ENCODE results near the gene COL6A1.

The COL6A1 gene, protein sequence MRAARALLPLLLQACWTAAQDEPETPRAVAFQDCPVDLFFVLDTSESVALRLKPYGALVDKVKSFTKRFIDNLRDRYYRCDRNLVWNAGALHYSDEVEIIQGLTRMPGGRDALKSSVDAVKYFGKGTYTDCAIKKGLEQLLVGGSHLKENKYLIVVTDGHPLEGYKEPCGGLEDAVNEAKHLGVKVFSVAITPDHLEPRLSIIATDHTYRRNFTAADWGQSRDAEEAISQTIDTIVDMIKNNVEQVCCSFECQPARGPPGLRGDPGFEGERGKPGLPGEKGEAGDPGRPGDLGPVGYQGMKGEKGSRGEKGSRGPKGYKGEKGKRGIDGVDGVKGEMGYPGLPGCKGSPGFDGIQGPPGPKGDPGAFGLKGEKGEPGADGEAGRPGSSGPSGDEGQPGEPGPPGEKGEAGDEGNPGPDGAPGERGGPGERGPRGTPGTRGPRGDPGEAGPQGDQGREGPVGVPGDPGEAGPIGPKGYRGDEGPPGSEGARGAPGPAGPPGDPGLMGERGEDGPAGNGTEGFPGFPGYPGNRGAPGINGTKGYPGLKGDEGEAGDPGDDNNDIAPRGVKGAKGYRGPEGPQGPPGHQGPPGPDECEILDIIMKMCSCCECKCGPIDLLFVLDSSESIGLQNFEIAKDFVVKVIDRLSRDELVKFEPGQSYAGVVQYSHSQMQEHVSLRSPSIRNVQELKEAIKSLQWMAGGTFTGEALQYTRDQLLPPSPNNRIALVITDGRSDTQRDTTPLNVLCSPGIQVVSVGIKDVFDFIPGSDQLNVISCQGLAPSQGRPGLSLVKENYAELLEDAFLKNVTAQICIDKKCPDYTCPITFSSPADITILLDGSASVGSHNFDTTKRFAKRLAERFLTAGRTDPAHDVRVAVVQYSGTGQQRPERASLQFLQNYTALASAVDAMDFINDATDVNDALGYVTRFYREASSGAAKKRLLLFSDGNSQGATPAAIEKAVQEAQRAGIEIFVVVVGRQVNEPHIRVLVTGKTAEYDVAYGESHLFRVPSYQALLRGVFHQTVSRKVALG

DNA sequence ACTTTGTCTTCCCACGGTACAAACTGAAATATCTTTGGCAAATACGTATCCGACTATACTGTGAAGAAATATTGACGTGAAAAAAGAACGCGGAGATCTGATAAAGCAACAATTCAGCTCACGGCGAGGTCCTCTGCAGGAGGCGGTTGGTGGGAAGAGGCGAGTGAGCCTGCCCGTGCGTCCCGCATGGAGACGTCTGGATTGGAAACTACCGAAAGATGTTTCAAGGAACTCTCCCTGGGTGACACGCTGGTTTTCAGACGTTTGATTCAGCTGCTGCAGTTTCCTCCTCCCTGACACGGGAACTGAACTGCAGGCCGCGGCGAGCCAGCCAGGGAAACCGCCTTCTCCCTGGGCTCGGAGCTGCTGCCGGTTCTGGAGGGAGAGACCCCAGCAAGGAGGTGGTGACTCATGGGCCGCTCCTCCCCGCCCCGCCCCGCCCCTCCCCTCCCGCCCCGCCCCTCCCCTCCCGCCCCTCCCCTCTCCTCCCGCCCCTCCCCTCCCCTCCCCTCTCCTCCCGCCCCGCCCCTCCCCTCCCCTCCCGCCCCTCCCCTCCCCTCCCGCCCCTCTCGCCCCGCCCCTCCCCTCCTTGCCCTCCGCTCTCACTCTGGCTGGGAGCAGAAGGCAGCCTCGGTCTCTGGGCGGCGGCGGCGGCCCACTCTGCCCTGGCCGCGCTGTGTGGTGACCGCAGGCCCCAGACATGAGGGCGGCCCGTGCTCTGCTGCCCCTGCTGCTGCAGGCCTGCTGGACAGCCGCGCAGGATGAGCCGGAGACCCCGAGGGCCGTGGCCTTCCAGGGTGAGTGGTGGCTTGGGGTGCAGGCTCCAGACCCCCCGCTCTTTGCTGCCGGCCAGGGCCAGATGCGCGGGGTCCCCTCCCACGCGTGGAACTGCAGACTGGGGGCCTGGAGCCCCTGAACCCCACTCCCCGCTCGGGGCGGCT is at the start of gene COL6A1:
Gene COL6A1 (plus strand): TSS at position 620 of the 941 bp plus-strand sequence. CDS start 81 bp downstream, at position 701.
- DNase-seq: peak; percentile 59

DNA sequence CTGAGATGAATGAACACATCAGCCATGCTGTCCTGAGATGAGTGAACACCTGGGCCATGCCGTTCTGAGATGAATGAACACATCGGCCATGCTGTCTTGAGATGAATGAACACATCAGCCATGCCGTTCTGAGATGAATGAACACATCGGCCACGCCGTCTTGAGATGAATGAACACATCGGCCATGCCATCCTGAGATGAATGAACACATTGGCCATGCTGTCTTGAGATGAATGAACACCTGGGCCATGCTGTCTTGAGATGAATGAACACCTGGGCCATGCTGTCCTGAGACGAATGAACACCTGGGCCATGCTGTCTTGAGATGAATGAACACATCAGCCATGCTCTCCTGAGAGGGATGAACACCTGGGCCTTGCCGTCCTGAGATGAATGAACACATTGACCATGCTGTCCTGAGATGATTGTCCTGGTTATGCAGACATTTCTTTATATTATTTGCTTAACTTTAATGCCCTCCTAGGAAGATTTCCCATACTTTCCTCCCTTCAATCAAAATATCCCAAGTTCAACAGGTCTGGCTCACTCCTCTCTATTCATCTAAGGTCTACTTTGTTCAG is 48.6 kb upstream of the COL6A1 start:
- DNase-seq: no peak

DNA sequence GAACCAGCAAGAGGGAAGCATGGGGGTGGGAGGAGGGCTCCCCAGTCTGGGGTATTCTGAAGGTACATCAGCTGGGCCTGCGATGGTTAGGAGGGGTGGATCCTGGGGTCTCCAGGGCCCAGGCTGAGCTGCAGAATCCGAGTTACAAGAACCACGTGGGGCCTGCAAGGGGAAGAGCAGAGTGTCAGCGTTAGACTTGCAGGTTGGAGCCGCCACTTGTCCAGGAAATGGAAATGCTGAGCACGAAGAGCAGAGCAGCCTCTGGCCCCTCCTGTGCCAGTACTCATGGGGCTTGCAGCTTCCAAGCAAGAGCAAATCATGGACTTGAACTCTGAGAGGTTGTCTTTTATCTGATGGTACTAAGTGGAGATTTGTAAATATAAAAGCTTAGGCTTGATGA is 47.5 kb upstream of the COL6A1 start:
- DNase-seq: no peak

DNA sequence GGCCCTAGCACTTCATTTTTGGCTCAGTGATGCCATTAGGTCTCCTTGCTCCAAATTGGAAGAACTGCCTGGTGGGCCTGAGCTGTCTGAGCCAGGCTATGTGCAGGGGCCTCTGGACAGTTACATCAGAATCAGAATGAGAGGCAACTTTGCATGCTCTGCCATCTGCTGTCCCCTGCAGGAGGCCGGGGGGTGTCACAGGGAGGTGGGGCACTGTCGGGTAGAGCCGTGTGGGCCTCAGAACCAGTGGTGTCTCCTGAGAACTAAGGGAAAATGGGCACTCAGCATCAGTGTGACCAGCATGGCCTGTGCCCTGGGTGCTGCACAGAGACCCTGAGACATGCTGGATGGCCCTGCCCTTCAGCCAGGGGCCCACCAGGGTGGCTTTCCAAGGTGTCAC is 47.0 kb upstream of the COL6A1 start:
- no peak for DNase-seq

DNA sequence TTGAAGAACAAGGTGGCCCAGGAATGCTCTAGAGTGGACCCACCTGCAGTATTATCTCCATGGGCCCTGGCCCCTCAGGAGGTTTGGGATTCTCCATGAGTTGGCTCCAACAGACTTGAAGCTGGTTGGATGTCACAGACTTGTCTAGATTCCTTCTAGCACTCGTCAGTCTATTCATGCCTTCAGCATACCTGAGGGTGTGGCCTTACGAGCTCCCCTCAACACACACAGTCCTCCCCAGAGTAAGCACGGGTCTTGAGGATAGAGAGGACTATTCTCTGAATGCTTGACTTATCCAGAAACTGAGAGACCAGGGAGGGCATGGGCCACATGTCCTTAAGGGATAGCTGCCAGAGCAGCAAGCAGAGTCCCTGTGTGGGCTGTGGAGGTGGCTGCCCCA is 45.9 kb upstream of the COL6A1 start:
- no peak for DNase-seq

DNA sequence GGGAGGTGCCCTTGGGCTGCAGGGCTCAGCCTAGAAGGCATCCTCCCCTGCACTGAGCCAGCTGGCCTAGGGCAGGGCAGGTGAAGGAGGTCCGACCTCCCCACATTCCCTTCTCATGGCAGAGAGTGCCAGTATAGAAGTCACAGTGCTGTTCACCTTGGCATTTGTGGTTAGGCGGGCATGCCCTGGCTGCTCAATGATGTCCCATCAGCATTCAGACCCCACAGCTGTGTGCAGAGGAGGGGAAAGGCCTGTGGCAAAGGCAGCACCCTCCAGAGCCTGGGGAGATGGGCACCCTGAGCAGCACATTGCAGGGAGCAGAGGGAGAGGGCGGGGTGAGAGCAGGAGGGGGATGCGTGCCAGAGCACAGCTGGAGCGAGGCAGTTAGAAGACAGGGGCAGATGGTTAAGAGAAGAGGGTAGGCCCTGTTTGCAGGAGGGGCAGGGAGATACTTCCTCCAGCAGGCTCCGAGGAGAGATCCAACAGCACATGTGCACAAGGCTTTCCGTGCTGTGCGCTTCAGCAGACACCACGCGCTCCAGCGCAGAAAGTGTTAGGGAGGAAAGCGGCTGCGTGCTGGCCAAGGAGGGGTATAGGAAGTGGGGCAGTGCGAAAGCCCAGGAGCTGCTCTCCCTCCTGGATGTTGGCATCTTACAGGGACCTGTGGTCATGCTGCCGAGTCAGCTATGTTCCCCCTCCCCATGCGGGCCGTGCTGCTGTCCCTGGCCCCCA is 43.7 kb upstream of the COL6A1 start:
- DNase-seq: no peak

DNA sequence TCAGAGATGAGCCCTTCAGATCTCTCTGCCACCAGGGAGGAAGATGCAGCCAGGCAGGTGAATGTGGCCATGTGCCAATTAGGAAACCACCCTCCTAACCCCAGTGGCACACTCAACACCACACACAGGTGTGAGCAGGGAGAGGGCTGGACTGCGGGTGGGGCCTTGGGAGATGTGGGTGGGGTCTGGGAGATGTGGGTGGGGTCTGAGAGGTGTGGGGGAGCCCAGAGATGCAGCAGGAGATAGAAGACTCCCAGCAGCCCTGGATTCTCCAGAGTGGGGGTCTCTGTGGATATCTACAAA is 43.2 kb upstream of the COL6A1 start:
- no peak for DNase-seq

DNA sequence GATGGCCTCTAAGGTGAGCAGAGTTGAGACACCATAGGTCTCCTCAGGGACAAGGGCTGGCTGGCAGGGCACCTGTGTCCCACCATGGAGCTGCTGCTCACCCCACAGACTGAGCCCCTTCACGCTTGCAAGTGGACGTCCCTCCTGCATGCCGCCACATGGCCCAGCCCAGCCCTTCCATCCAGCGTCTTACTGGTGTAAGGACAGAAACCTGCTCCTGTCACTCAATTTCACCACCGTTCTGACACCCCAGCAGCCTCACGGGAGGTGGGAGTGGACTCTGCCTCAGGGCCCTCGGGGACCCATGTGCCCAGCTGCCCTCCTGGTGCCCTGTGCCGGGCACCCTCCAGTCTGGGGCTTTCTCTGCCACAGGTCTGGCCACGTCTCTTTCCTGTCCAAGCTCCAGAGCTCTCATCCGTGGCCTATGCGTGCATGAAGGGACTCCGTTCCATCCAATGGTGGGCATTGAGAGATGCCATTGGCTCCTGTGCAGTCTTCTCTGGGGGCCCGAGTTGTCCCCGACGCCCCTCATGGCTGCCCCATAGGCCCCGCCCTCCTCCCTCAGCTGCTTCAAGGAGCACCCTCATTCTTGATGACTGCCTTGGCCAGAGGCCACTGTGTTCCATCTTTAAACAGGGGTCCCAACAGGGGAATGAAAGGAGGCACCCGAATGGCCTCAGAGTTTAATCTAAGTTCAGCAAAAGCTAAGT is 42.6 kb upstream of the COL6A1 start:
- no peak for DNase-seq

DNA sequence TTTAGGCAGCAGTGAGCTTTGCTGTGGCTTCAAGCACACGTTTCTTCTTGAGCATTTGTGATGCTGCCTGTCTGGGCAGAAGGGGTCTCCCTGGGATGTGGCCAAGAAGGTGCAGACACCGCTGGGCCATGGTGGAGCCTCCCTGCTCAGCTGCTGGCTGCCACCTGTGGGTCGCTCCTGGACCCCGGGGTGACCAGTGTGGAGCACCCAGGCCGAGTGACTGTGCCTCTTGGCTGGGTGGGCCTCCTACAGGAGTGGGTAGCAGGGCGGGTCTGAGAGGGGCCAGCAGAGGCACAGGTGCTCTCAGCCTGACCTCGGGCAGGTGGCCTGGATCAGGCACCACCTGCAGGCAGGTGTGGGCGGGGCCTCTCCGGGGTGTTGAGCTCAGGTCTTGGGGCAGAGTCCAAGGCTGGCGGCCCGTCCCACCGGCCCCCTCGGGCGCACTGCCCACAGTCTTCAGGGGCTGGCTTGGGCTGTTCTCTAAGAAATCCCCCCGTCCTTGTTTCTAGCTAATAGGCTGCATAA is 42.0 kb upstream of the COL6A1 start:
- DNase-seq: no peak

DNA sequence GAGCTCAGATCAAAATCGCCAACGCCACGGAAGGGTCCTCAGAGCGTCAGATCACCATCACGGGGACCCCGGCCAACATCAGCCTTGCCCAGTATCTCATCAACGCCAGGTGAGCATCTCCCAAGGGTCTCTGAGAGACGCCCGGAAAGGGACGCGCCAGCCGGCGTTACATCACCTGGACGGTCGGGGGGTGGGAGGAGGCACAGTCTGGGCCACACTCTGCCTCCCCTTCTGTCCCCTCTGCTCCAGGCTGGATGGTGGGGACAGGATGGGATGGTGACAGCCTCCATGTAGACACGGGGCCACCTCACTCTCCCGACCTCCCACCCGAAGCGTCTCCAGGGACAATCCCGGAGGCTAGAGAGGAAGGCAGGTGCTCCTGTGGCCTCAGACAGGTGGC is 41.5 kb upstream of the COL6A1 start:
- DNase-seq: no peak

DNA sequence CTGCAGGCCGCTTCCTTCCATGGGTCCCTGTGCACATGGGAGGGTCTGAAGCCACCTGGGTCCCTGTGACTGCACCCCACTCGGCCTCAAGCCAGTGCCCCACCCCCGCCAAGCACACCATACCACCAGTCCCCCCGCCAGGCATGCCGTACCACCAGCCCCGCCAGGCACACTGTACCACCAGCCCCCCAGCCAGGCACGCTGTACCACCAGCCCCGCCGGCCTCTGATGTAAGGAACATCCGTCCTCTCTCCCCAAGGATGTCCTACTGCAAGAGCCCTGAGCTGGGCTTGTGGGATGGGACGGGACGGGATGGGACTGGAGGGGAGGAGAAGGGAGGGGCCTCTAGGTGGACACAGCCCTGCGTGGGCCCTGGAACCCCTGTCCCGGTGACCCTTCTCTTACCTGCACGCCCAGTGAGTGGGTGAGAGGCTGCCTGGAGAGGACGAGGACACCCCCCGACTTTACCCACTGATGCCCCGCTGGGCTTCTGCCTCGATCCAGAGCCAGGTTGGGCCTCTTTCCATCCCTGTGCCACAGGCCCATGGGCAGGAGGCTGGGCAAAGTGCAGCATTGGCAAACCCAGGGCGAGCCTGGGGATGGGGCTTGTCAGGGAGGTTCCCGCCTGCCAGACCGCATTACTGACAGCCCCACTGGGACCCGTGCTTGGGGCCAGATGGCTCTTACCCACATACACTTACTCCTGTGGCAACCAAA is 40.8 kb upstream of the COL6A1 start:
- DNase-seq: no peak

DNA sequence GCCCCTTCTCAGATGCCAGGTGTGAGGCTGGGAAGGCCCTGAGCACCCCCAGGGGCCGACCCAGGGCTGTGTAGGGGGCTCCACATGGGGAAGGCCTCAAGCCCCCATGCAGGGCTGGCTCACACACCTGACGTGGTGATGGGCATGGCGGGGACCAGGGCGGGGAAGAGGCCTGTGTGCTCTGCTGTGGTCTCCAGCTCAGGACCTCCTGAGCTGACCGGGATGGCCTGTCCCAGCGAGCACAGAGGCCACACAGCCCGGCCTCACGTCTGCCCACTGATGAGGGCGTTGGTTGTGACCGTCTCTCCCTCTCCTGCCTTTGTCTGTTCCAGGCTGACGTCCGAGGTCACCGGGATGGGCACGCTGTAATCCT is 40.2 kb upstream of the COL6A1 start:
- DNase-seq: no peak

DNA sequence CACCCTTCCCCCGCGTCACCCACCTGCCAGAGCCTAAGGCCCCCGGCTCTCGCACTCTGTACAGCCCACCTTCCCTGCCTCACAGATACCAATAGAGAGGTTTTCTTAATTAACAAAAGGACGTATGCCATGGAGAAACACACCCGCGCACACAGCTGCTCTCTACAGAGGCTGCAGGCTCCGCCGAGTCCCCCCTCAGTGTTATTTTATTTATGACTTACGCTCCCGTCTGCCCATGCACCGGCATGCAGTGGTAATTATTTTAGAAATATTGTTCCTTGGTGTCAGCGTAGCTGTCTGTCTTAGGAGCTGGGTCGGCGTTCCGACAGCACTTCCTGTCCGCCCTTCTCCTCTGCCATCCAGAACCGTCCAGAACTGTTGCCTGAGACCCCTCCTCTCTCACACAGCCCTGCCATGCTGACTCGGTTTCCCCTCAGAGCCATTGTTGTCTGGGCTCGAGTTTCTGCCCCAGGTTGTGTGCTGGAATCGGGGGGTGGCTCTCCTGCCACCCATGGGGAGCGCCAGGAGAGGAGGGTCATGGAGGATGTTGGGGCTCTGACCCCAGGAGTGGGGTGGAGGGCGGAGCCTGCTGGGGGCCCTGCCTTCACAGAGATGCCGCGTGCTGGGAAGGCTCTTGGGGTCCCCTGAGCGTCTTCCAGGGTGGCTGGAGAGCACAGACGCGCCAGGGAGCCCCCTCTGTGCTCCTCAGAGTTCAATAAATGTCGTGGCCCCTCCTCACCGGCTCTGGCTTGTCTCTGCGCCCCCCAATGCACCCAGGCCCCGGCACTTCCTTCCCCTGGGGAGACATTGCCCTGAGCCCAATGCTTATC is 39.6 kb upstream of the COL6A1 start:
- DNase-seq: no peak

DNA sequence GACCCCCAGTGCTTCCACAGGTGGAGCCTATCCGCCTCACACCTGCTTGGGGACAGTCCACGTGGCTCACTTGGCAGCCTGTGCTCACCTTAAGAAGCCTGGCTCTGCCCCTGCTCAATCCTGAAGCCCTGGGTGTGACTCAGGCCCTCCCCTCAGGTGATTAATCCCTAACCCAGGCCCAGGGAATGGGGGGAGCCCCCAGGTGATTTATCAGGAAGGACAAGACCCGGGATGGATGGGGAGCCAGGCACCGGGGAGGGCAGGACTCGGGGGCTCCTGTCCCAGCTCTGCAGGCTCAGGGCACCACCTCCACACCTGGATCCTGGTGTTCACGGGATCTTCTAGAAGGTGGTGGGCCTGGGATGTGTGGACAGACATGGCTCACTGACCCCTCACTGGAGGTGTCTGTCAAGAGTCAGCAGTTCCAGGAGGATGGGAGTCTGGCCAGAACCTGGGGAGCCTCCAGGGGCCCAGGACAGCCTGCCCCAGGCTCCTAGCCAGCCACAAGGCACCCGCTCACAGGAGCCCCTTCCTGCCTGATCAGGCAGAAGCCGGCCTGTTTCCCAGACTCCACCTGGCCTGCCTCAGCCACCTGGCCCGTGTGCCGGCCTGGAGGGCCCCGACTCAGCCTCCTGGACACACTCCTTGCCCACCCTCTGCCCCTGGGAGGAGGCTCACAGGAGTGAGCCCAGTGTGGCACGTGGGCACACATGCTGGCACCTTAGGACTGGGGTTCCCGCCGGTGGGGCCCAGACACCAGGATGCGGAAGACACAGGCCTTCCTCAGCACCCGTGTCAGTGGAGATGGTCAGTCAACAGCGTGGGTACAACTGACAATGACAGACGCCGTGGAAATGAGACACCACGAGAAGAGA is 38.6 kb upstream of the COL6A1 start:
- DNase-seq: no peak

DNA sequence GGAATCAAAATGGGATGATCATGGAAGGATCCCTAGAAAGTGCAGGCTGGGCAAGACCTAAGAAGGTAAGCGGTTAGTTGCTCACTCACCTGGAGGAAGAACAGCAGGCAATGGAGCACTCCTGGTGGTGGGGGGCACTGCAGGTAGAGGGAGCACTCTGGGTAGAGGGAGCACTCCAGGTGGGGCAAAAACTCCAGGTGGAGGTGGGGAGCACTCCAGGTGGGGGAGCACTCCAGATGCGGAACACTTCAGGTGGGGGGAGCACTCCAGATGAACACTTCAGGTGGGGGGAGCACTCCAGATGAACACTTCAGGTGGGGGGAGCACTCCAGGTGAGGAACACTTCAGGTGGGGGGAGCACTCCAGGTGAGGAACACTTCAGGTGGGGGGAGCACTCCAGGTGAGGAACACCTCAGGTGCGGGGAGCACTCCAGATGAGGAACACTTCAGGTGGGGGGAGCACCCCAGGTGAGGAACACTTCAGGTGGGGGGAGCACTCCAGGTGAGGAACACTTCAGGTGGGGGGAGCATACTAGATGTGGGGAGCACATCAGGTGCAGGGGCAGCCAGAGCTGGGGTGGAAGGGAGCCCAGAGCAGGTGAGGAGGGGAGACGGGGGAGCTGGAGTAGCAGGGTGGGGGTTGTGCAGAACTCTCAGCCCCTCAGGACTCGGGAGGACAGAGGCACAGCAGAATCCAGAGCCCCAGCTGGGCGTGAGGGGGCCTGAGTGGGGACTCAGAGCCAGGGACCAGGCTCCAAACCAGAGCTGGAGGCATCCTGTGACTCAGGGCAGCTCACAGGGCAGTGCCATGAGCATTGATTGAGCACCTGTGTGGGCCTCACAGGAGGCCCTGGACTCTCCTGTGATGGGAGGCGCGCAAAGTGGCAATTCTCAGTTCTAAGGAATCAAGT is 37.7 kb upstream of the COL6A1 start:
- no peak for DNase-seq

DNA sequence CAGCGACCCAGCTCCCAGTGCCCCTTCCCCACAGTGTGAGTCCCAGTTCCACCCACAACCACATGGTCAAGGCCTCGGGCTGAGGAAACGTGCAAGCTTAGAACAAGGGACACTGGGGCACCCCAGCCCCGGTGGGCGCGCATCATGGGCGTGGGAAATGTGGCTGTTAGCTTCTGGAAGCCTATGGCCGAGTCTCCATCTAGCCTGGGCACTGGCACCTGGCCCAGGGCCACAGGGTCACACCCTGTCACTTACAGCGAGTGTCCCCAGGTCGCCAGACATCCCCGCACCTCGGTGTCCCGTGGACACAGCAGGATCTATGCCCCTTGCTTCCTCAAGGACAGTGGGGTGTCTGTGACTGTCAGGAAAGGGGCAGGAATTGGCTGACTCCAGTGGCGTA is 37.0 kb upstream of the COL6A1 start:
- DNase-seq: no peak
